ENCODE data around the gene GARNL3. TPM values are rescaled to one million over a fixed set of nuclear protein-coding genes. Genes with fewer than 3 reads are reported as not detected.

GARNL3 gene
- total RNA-seq, 1 donor = 1.0 TPM

DNA sequence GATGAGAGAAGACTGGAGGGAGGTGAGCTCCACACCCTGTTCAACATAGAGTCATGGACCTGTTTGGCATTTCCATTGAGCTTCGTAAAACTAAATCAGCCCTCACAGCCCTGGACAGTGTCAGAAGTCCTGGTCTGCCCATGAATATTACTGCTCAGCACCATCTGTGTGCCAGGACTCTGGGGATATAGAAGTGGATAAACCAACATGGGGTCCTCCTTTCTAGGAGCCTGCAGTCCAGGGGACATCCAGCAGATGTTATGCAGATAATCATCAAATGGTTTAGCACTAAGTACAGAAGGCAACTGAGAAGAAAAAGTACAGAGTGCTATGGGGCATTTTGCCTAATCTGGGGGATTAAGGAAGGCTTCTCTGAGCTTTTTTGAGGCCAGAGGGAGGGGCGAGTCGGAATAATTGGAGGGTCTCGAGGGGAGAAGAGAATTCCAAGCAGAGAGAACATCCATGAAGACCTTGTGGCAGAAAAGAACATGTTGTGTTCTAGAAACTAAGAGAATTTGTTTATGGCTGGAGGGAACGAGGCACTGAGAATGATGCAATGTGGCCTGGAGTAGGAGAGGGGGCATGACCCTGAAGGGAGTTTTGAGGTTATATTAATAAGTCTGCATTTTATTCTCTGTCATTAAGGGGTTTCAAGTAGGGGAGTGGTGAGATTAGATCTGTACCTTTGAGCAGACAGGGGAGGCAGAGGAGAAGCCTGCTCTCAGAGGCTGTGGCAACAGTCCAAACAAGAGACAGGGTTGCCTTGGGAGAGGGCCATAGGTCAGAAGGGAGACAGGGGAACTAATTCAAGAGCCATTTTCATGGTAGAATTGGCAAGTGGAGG lies 68.9 kb downstream of the GARNL3 start:
- no peaks in the 10 kb centered on the region for H3K4me1 ChIP-seq (ENCODE audit: insufficient read depth, low read length)
- no peak overlapping the region for H3K4me3 ChIP-seq (ENCODE audit: low read length)
- no peaks in the 10 kb centered on the region for H3K27me3 ChIP-seq (ENCODE audit: insufficient read depth, low read length)
- no peaks in the 10 kb centered on the region for H3K9me3 ChIP-seq (ENCODE audit: low read depth, low read length)

- H3K4me1 ChIP-seq (ENCODE audit: insufficient read depth, low read length) = no peaks in the 10 kb centered on the region
- H3K9me3 ChIP-seq (ENCODE audit: low read depth, low read length) = no peaks in the 10 kb centered on the region
- no peak overlapping the region for H3K4me3 ChIP-seq (ENCODE audit: low read length)
- no peaks in the 10 kb centered on the region for H3K27me3 ChIP-seq (ENCODE audit: insufficient read depth, low read length)
Measured at GRCh38 chr9:127334725-127335124, 70.2 kb downstream of the GARNL3 start.

- H3K9me3 ChIP-seq (ENCODE audit: low read depth, low read length) = no peaks in the 10 kb centered on the region
- H3K4me3 ChIP-seq (ENCODE audit: low read length) = no peak overlapping the region
- H3K4me1 ChIP-seq (ENCODE audit: insufficient read depth, low read length) = no peaks in the 10 kb centered on the region
- H3K27me3 ChIP-seq (ENCODE audit: insufficient read depth, low read length) = no peaks in the 10 kb centered on the region
Measured at GRCh38 chr9:127336086-127336485, 71.5 kb downstream of the GARNL3 start.

GRCh38 chr9:127336506-127337352 lies 72.2 kb downstream of the GARNL3 start:
- no peaks in the 10 kb centered on the region for H3K9me3 ChIP-seq (ENCODE audit: low read depth, low read length)
- H3K4me3 ChIP-seq (ENCODE audit: low read length) = no peak overlapping the region
- H3K27me3 ChIP-seq (ENCODE audit: insufficient read depth, low read length) = no peaks in the 10 kb centered on the region
- no peaks in the 10 kb centered on the region for H3K4me1 ChIP-seq (ENCODE audit: insufficient read depth, low read length)

DNA sequence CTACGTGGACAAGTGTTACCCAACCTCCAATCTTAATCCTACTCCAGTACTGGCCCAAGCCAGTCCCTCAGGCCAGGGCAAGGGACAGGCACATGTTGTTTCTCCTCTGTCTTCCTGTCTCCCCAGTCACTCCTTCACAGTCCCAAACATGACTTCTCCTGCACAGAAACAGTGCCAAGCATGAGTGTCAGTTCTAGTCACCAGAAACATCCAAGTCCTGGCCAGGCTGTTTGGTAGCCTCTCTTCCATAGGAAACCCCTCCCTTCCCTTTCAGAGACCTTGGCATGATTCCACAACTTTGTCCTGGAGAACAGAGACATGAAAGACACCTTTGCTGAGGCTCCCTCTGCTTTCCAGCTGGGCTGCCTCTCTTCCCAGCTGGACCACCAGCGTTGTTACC lies 76.1 kb downstream of the GARNL3 start:
- H3K4me1 ChIP-seq (ENCODE audit: insufficient read depth, low read length) = no peaks in the 10 kb centered on the region
- H3K27me3 ChIP-seq (ENCODE audit: insufficient read depth, low read length) = no peaks in the 10 kb centered on the region
- no peak overlapping the region for H3K4me3 ChIP-seq (ENCODE audit: low read length)
- H3K9me3 ChIP-seq (ENCODE audit: low read depth, low read length) = no peaks in the 10 kb centered on the region

DNA sequence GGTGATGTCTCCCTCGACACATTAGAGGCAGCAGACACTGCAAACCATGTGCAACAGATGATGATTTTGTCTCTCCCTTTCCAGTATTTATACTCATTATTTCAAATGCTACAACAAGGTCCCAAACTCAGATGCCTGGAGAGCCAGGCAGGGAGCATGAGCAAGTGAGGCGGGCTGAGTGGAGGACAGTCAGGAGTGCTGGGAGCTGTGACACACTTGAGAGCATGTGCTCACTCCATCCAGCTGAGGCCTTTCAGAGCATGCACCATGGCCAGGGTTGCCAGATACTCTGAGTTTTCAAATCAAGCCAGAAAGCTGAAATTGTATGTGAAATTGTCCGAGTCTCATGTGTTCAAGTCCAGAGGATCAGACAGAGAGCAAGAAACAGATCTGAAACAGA lies 76.6 kb downstream of the GARNL3 start:
- Histone ChIP-seq H3K4me3 (ENCODE audit: low read length) (no peak overlapping the region), H3K27me3 (ENCODE audit: insufficient read depth, low read length) (no peaks in the 10 kb centered on the region), H3K9me3 (ENCODE audit: low read depth, low read length) (no peaks in the 10 kb centered on the region), H3K4me1 (ENCODE audit: insufficient read depth, low read length) (no peaks in the 10 kb centered on the region)

DNA sequence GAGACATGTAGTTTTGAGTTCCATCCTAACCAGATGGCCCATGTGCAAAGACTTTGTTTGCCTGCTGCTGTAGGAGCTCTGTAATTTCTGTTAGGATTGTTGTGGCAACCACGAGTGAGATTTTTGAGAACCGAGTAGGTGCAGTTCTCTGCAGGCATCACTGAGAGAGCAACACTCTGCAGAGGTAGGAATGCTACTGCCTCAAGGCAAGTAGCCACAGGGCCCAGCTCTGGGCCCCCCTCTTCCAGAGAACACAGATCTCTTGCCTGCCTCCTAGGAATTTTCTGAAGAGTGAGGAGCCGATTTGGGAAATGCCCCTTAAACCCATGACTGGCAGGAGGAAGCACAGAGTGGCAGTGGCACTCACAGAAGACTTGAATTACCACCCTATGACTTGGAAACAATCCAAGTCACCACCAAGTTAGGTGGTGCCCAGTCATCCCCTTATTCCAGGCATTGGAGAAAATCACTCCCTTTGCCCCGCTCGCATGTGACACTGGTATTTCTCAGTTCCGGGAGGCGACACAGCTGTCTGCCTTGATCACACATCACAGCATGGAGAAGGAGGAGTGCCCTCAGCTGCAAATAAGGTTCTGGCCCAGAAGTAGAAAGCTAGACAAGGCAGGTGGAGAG lies 79.9 kb downstream of the GARNL3 start:
- no peaks in the 10 kb centered on the region for H3K4me1 ChIP-seq (ENCODE audit: insufficient read depth, low read length)
- no peaks in the 10 kb centered on the region for H3K9me3 ChIP-seq (ENCODE audit: low read depth, low read length)
- H3K4me3 ChIP-seq (ENCODE audit: low read length) = no peak overlapping the region
- H3K27me3 ChIP-seq (ENCODE audit: insufficient read depth, low read length) = no peaks in the 10 kb centered on the region

DNA sequence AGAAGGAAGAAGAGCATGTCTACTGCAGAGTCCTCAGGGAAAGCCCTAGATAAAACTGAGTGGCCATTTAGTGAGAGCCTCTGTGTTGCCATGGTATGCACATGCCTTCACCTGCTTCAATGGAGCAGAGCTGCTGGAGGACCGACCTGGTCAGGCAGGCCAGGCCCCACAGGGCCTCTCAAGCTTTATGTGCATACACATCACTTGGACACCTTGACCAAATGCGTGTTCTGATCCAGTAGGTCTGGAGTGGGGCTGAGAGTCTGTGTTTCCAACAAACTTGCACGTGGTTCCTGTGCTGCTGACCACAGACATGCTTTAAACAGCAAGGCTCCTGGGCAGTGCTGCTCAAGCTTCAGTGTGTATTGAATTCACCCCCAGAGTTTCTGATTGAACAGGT lies 81.0 kb downstream of the GARNL3 start:
- no peak overlapping the region for H3K4me3 ChIP-seq (ENCODE audit: low read length)
- H3K9me3 ChIP-seq (ENCODE audit: low read depth, low read length) = no peaks in the 10 kb centered on the region
- no peaks in the 10 kb centered on the region for H3K4me1 ChIP-seq (ENCODE audit: insufficient read depth, low read length)
- H3K27me3 ChIP-seq (ENCODE audit: insufficient read depth, low read length) = no peaks in the 10 kb centered on the region

DNA sequence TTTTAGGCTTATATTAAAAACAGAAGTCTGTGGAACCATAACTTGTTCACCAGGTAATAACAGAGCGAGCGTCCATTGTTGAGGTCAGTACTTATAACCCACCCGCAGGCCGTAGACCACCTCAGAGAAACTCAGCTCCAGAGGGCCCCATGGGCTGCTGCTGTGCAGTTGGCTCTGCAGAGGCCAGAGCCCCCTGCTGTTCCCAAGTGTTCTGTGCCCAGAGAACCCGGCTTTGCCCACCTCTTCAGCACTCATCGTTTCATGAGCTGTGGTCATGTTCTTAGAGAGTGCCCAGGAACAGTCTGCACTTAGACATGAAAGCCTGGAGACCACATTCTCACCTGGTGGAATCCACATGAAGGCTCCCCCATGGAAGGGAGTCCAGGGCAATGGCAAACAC lies 82.0 kb downstream of the GARNL3 start:
- Histone ChIP-seq H3K4me1 (ENCODE audit: insufficient read depth, low read length) (no peaks in the 10 kb centered on the region), H3K9me3 (ENCODE audit: low read depth, low read length) (no peaks in the 10 kb centered on the region), H3K27me3 (ENCODE audit: insufficient read depth, low read length) (no peaks in the 10 kb centered on the region), H3K4me3 (ENCODE audit: low read length) (no peak overlapping the region)

DNA sequence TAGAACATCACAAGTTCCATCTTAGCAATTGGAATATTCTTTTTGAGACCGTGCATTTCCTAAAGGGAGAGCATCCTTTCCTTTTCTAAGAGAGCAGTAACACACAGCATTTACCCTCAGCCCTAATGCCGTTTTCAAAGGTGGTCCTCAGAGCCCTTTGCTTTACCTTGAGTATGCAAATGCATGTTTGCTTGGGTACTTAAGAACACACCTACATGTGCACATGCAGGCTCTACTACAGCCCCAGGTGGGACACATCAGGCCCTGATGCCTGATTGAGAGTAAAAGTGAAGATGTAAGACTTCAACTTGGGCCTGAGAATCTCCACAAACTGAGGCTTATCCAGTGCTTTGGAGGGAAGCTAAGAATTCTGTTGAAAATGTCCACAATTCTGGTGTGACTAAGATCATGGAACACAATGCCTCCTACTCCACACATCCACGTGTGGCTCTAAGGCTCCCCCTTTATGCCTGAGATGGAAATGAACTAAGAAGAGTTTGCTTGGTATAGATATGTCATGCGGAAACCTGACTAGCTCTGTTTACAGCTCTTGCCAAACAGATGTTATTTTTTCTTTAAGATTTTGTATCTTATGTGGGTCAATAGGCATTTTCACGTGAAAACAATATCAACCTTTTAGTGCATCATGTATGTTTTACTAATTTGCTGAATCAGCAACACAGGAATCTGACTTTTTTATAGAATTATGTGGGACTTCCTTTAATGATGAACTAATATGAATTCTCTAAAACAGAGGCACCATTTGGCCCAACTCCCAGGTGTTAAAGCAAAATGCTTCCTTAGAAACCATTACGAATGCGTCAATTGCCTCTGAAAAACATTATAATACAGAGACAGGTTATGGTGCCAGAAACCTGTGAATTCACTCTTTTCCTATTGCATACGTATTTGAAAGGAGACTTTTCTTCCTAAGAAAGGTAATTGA lies 83.5 kb downstream of the GARNL3 start:
- Histone ChIP-seq H3K9me3 (ENCODE audit: low read depth, low read length) (no peaks in the 10 kb centered on the region), H3K4me3 (ENCODE audit: low read length) (no peak overlapping the region), H3K4me1 (ENCODE audit: insufficient read depth, low read length) (no peaks in the 10 kb centered on the region), H3K27me3 (ENCODE audit: insufficient read depth, low read length) (no peaks in the 10 kb centered on the region)

- Histone ChIP-seq H3K27me3 (ENCODE audit: insufficient read depth, low read length) (no peaks in the 10 kb centered on the region), H3K9me3 (ENCODE audit: low read depth, low read length) (no peaks in the 10 kb centered on the region), H3K4me3 (ENCODE audit: low read length) (no peak overlapping the region), H3K4me1 (ENCODE audit: insufficient read depth, low read length) (no peaks in the 10 kb centered on the region)
Measured at GRCh38 chr9:127349483-127350113, 85.0 kb downstream of the GARNL3 start.

- H3K9me3 ChIP-seq (ENCODE audit: low read depth, low read length) = no peaks in the 10 kb centered on the region
- H3K4me3 ChIP-seq (ENCODE audit: low read length) = no peak overlapping the region
- H3K27me3 ChIP-seq (ENCODE audit: insufficient read depth, low read length) = no peaks in the 10 kb centered on the region
- no peaks in the 10 kb centered on the region for H3K4me1 ChIP-seq (ENCODE audit: insufficient read depth, low read length)
Measured at GRCh38 chr9:127351182-127352166, 86.9 kb downstream of the GARNL3 start.

- no peaks in the 10 kb centered on the region for H3K27me3 ChIP-seq (ENCODE audit: insufficient read depth, low read length)
- no peak overlapping the region for H3K4me3 ChIP-seq (ENCODE audit: low read length)
- H3K9me3 ChIP-seq (ENCODE audit: low read depth, low read length) = no peaks in the 10 kb centered on the region
- H3K4me1 ChIP-seq (ENCODE audit: insufficient read depth, low read length) = no peaks in the 10 kb centered on the region
Measured at GRCh38 chr9:127353882-127354281, 89.3 kb downstream of the GARNL3 start.
